HEK293 (cell line): Measurements from ENCODE around the gene ARHGEF28.

Experiments
- CTCF ChIA-PET: fragments of 350-600 bp; formaldehyde crosslinking; extraction: SDS; loops from one replicate; lab custom pipeline; 2021; ENCODE audit warnings: antibody characterized with exemption; lab: Yijun Ruan, JAX
- POLR2A ChIA-PET: fragments of 300-600 bp; formaldehyde crosslinking; extraction: SDS; loops from one replicate; lab custom pipeline; 2020; ENCODE audit warnings: antibody characterized with exemption, inconsistent platforms; lab: Yijun Ruan, JAX
- H3K27ac ChIP-seq: fragments of 200-500 bp; sonication (Bioruptor generic); 2 replicates; pipeline ENCODE4 v1.5.1; 2014; ENCODE audit warnings: low read depth, low read length, control low read depth, inconsistent platforms; ENCODE audit errors: extremely low read depth
- H3K36me3 ChIP-seq, 2 experiments: fragments of 200-500 bp in 1 of 2; sonication (Bioruptor generic) in 1 of 2; 1 replicate in 1 of 2; 2 replicates in 1 of 2; pipeline ENCODE4 v1.5.1; 2014 to 2017; ENCODE audit warnings: inconsistent platforms in 2 of 2, low read length in 2 of 2; ENCODE audit not compliant: control insufficient read depth in 2 of 2, insufficient read depth in 1 of 2
- H3K4me1 ChIP-seq: fragments of 200-500 bp; sonication (Bioruptor generic); 2 replicates; pipeline ENCODE4 v1.5.1; 2014; ENCODE audit warnings: mild to moderate bottlenecking, low read length, inconsistent platforms; ENCODE audit not compliant: control insufficient read depth, insufficient read depth
- H3K4me3 ChIP-seq: 2 replicates; pipeline ENCODE4 v1.5.1; 2011; ENCODE audit warnings: low read depth, mild to moderate bottlenecking, control low read depth, low read length, moderate library complexity
- H3K9me3 ChIP-seq: fragments of 200-500 bp; sonication (Bioruptor generic); 2 replicates; pipeline ENCODE4 v1.5.1; 2014; ENCODE audit warnings: low read depth, low read length, inconsistent platforms; ENCODE audit not compliant: control insufficient read depth, insufficient read depth
- MEIS1 ChIP-seq: sonication (generic); formaldehyde crosslinking; IDR thresholded peaks from 2 replicates; pipeline ENCODE4 v1.8.1; 2022; ENCODE audit warnings: missing genetic modification reagents, mild to moderate bottlenecking, borderline replicate concordance
- MYNN ChIP-seq: fragments of 450-650 bp; formaldehyde crosslinking; IDR thresholded peaks from 2 replicates; pipeline ENCODE4 v1.5.1; 2016; ENCODE audit warnings: missing biosample characterization, missing genetic modification characterization, borderline replicate concordance
- REPIN1 ChIP-seq: fragments of 450-650 bp; formaldehyde crosslinking; IDR thresholded peaks from 2 replicates; pipeline ENCODE4 v1.5.1; 2017; ENCODE audit warnings: missing biosample characterization, missing genetic modification characterization, low read depth
- YY1 ChIP-seq: fragments of 450-650 bp; formaldehyde crosslinking; IDR thresholded peaks from 2 replicates; pipeline ENCODE4 v1.5.1; 2018; ENCODE audit warnings: missing biosample characterization, missing genetic modification characterization
- ZBTB17 ChIP-seq: fragments of 450-650 bp; formaldehyde crosslinking; IDR thresholded peaks from 2 replicates; pipeline ENCODE4 v1.5.1; 2016; ENCODE audit warnings: missing biosample characterization, missing genetic modification characterization
- ZFP3 ChIP-seq: fragments of 450-650 bp; formaldehyde crosslinking; IDR thresholded peaks from 2 replicates; pipeline ENCODE4 v1.5.1; 2016; ENCODE audit warnings: low read depth, missing biosample characterization, missing genetic modification characterization
- ZFP41 ChIP-seq: fragments of 450-650 bp; formaldehyde crosslinking; IDR thresholded peaks from 2 replicates; pipeline ENCODE4 v1.5.1; 2016; ENCODE audit warnings: missing biosample characterization, missing genetic modification characterization, borderline replicate concordance
- ZNF16 ChIP-seq: fragments of 450-650 bp; formaldehyde crosslinking; IDR thresholded peaks from 2 replicates; pipeline ENCODE4 v1.5.1; 2016; ENCODE audit warnings: low read depth, missing biosample characterization, missing genetic modification characterization
- ZNF184 ChIP-seq: fragments of 450-650 bp; IDR thresholded peaks from 2 replicates; pipeline ENCODE4 v1.5.1; 2018; ENCODE audit warnings: missing biosample characterization, mild to moderate bottlenecking, missing genetic modification characterization
- ZNF223 ChIP-seq: fragments of 450-650 bp; formaldehyde crosslinking; IDR thresholded peaks from 2 replicates; pipeline ENCODE4 v1.5.1; 2016; ENCODE audit warnings: missing biosample characterization, missing genetic modification characterization
- ZNF274 ChIP-seq, 2 experiments: fragments of 200-500 bp in 1 of 2; fragments of 450-650 bp in 1 of 2; sonication (Bioruptor generic) in 1 of 2; formaldehyde crosslinking in 1 of 2; IDR thresholded peaks; 2 replicates each; pipeline versions ENCODE4 v1.5.1 to v1.6.1; 2014 to 2016; ENCODE audit warnings: borderline replicate concordance in 1 of 2, inconsistent platforms in 1 of 2, low read length in 1 of 2, missing biosample characterization in 1 of 2, missing genetic modification characterization in 1 of 2
- ZNF341 ChIP-seq: fragments of 450-650 bp; formaldehyde crosslinking; IDR thresholded peaks from 2 replicates; pipeline ENCODE4; 2016; ENCODE audit warnings: low read depth, missing biosample characterization, missing genetic modification characterization
- ZNF366 ChIP-seq: fragments of 450-650 bp; formaldehyde crosslinking; conservative IDR thresholded peaks from 2 replicates; pipeline ENCODE4 v1.5.1; 2016; ENCODE audit warnings: missing biosample characterization, missing genetic modification characterization
- ZNF404 ChIP-seq: fragments of 450-650 bp; formaldehyde crosslinking; IDR thresholded peaks from 2 replicates; pipeline ENCODE4 v1.5.1; 2017; ENCODE audit warnings: missing biosample characterization, missing genetic modification characterization
- ZNF433 ChIP-seq: fragments of 450-650 bp; formaldehyde crosslinking; IDR thresholded peaks from 2 replicates; pipeline ENCODE4 v1.5.1; 2016; ENCODE audit warnings: missing biosample characterization, missing genetic modification characterization, low read depth
- ZNF48 ChIP-seq: fragments of 450-650 bp; formaldehyde crosslinking; IDR thresholded peaks from 2 replicates; pipeline ENCODE4 v1.5.1; 2016; ENCODE audit warnings: missing biosample characterization, missing genetic modification characterization
- ZNF585B ChIP-seq: fragments of 450-650 bp; formaldehyde crosslinking; IDR thresholded peaks from 2 replicates; pipeline ENCODE4 v1.5.1; 2016; ENCODE audit warnings: missing biosample characterization, missing genetic modification characterization
- ZNF658 ChIP-seq: fragments of 450-650 bp; formaldehyde crosslinking; IDR thresholded peaks from 2 replicates; pipeline ENCODE4; 2016; ENCODE audit warnings: missing biosample characterization, missing genetic modification characterization
- ZNF660 ChIP-seq: fragments of 450-650 bp; IDR thresholded peaks from 2 replicates; pipeline ENCODE4 v1.5.1; 2018; ENCODE audit warnings: missing biosample characterization, mild to moderate bottlenecking, missing genetic modification characterization
- ZNF777 ChIP-seq: fragments of 450-650 bp; formaldehyde crosslinking; IDR thresholded peaks from 2 replicates; pipeline ENCODE4 v1.5.1; 2017; ENCODE audit warnings: missing biosample characterization, missing genetic modification characterization, borderline replicate concordance
- ZNF785 ChIP-seq: fragments of 450-650 bp; formaldehyde crosslinking; IDR thresholded peaks from 2 replicates; pipeline ENCODE4 v1.5.1; 2016; ENCODE audit warnings: missing biosample characterization, missing genetic modification characterization
- ZNF837 ChIP-seq: fragments of 450-650 bp; formaldehyde crosslinking; IDR thresholded peaks from 2 replicates; pipeline ENCODE4 v1.5.1; 2016; ENCODE audit warnings: missing biosample characterization, missing genetic modification characterization
- TF ChIP-seq, protein P1 (sequence below): fragments of 450-650 bp; formaldehyde crosslinking; conservative IDR thresholded peaks from 2 replicates; pipeline ENCODE4 v1.5.1; 2016; ENCODE audit warnings: low read depth, missing biosample characterization, missing genetic modification characterization
- TF ChIP-seq, protein P2 (sequence below): fragments of 450-650 bp; formaldehyde crosslinking; IDR thresholded peaks from 2 replicates; pipeline ENCODE4 v1.5.1; 2016; ENCODE audit warnings: missing biosample characterization, missing genetic modification characterization
- TF ChIP-seq, protein P3 (sequence below): fragments of 450-650 bp; formaldehyde crosslinking; IDR thresholded peaks from 2 replicates; pipeline ENCODE4 v1.5.1; 2016; ENCODE audit warnings: missing biosample characterization, missing genetic modification characterization

The ARHGEF28 gene

DNA sequence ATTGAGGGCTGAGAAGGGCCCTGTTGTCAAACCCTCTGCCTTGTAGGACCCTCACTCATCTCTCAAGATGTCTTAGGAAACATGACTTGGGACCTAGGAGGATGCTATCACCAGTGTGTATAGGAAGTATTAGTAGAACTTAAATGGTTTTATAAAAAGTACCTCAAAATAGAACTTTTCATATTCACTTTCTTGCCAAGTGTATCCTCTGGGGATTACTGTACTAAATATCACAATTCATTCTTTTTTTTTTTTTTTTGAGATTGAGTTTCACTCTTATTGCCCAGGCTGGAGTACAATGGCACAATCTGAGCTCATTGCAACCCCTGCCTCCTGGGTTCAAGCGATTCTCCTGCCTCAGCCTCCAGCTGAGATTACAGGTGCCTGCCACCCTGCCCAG, 56.2 kb downstream of the ARHGEF28 start:
- TF ChIP-seq ZNF48 (tag by site-specific recombination): no peak
- no peak for TF ChIP-seq REPIN1
- no peak for TF ChIP-seq ZNF660 (tag by site-specific recombination)
- no peak for TF ChIP-seq ZNF777 (tag by site-specific recombination)
- TF ChIP-seq ZNF585B (tag by site-specific recombination): no peak
- no peak for TF ChIP-seq ZNF366 (tag by site-specific recombination)
- TF ChIP-seq ZNF404 (tag by site-specific recombination): no peak
- Histone ChIP-seq H3K4me3 (no peak overlapping the region), H3K9me3 (no peaks in the 10 kb centered on the region), H3K36me3 (no peaks in the 10 kb centered on the region; a peak in 1 of 3 replicates), H3K4me1 (no peaks in the 10 kb centered on the region), H3K27ac (no peak overlapping the region)
- ChIA-PET POLR2A (no interaction called here), CTCF (no interaction called here)

DNA sequence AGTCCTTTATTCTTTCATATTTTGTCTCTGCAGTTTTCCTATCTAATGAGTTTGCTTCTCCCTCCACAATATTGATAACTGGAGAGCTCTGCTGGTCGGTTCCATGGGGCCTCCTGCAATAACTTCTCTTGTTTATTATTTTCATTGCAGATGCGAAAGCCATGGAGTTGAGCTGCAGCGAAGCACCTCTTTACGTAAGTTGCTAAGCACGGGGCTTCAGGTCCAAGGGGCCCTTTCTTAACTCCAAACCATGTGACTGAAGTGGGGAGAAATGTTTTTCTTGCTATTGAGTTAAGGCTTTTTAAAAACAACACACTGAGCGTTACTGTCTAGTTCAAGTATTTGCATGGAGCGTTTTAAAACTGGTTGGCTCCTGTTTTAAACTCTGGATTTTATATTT, 58.7 kb downstream of the ARHGEF28 start:
- ChIA-PET CTCF (no interaction called here), POLR2A (no interaction called here)
- Histone ChIP-seq H3K9me3 (no peaks in the 10 kb centered on the region), H3K4me3 (no peak overlapping the region), H3K27ac (no peak overlapping the region), H3K4me1 (no peaks in the 10 kb centered on the region), H3K36me3 (no peaks in the 10 kb centered on the region; a peak in 1 of 3 replicates)
- TF ChIP-seq ZNF785 (no peak), ZNF837 (tag by site-specific recombination) (no peak), ZFP3 (tag by site-specific recombination) (no peak), ZFP41 (tag by site-specific recombination) (no peak), ZNF274 (IDR thresholded peaks at IDR 0.05; ENCODE audit: low read length) (no peak), ZNF274 (tag by site-specific recombination; IDR thresholded peaks at IDR 0.05; ENCODE audit: borderline replicate concordance) (no peak)

DNA sequence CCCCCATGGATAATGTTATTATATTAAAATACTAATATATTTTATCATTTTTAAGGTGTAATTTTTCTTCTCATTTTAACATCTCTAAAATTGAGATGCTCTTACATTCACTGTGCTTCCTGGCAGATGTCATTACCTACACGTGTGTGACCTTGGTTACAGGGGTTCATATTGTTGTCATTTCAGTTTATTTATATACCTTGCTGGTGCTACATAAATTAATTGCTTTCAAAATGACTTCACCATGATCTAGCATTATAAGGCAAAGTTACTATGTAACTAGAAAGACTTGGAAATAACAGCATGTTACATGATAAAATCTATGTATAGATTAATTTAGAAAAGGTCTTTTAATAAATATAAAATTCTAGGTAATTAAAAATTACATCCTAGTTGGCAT, 60.9 kb downstream of the ARHGEF28 start:
- ChIA-PET POLR2A (interaction anchor here (0.7 kb wide), 1 partner anchor 35 kb away, joined by 4 read pairs; no protein-coding TSS in a partner anchor), CTCF (no interaction called here)
- H3K4me1 ChIP-seq: peaks cover 1% of the 10 kb centered on the region
- H3K4me3 ChIP-seq: no peak overlapping the region
- no peaks in the 10 kb centered on the region; a peak in 1 of 3 replicates for H3K36me3 ChIP-seq
- no peak overlapping the region for H3K27ac ChIP-seq
- no peaks in the 10 kb centered on the region for H3K9me3 ChIP-seq
- TF ChIP-seq ZNF658 (tag by site-specific recombination) (no peak), ZNF16 (tag by site-specific recombination) (no peak), MEIS1 (CRISPR knock-in tag) (no peak), MYNN (tag by site-specific recombination) (no peak), ZNF433 (tag by site-specific recombination) (no peak), ZNF223 (no peak), ZNF184 (tag by site-specific recombination) (no peak), ZBTB17 (no peak), ZNF341 (tag by site-specific recombination) (no peak), YY1 (tag by site-specific recombination) (no peak)
- TF ChIP-seq, protein P1, sequence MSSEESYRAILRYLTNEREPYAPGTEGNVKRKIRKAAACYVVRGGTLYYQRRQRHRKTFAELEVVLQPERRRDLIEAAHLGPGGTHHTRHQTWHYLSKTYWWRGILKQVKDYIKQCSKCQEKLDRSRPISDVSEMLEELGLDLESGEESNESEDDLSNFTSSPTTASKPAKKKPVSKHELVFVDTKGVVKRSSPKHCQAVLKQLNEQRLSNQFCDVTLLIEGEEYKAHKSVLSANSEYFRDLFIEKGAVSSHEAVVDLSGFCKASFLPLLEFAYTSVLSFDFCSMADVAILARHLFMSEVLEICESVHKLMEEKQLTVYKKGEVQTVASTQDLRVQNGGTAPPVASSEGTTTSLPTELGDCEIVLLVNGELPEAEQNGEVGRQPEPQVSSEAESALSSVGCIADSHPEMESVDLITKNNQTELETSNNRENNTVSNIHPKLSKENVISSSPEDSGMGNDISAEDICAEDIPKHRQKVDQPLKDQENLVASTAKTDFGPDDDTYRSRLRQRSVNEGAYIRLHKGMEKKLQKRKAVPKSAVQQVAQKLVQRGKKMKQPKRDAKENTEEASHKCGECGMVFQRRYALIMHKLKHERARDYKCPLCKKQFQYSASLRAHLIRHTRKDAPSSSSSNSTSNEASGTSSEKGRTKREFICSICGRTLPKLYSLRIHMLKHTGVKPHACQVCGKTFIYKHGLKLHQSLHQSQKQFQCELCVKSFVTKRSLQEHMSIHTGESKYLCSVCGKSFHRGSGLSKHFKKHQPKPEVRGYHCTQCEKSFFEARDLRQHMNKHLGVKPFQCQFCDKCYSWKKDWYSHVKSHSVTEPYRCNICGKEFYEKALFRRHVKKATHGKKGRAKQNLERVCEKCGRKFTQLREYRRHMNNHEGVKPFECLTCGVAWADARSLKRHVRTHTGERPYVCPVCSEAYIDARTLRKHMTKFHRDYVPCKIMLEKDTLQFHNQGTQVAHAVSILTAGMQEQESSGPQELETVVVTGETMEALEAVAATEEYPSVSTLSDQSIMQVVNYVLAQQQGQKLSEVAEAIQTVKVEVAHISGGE (tag by site-specific recombination): no peak
- TF ChIP-seq, protein P2, sequence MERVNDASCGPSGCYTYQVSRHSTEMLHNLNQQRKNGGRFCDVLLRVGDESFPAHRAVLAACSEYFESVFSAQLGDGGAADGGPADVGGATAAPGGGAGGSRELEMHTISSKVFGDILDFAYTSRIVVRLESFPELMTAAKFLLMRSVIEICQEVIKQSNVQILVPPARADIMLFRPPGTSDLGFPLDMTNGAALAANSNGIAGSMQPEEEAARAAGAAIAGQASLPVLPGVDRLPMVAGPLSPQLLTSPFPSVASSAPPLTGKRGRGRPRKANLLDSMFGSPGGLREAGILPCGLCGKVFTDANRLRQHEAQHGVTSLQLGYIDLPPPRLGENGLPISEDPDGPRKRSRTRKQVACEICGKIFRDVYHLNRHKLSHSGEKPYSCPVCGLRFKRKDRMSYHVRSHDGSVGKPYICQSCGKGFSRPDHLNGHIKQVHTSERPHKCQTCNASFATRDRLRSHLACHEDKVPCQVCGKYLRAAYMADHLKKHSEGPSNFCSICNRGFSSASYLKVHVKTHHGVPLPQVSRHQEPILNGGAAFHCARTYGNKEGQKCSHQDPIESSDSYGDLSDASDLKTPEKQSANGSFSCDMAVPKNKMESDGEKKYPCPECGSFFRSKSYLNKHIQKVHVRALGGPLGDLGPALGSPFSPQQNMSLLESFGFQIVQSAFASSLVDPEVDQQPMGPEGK (tag by site-specific recombination): no peak
- TF ChIP-seq, protein P3, sequence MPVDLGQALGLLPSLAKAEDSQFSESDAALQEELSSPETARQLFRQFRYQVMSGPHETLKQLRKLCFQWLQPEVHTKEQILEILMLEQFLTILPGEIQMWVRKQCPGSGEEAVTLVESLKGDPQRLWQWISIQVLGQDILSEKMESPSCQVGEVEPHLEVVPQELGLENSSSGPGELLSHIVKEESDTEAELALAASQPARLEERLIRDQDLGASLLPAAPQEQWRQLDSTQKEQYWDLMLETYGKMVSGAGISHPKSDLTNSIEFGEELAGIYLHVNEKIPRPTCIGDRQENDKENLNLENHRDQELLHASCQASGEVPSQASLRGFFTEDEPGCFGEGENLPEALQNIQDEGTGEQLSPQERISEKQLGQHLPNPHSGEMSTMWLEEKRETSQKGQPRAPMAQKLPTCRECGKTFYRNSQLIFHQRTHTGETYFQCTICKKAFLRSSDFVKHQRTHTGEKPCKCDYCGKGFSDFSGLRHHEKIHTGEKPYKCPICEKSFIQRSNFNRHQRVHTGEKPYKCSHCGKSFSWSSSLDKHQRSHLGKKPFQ: no peak
